Heart left ventricle (tissue), 16 donors: ENCODE data around the gene CIAO1. TPM values are rescaled to one million over a fixed set of nuclear protein-coding genes. Genes with fewer than 3 reads are reported as not detected.

Source experiments
- ATAC-seq, 4 donors: fragments of 200-7000 bp; cut with Tn5 transposase; one replicate each; pipeline ENCODE4 v1.9.1; 2020 to 2022; ENCODE audit warnings: moderate library complexity in 4 of 4, mild to moderate bottlenecking in 3 of 4, moderate number of reproducible peaks in 1 of 4
- DNase-seq, 5 donors: peaks; one replicate each; pipeline ENCODE4 v3.0.0-alpha.2; 2020
- H3K27ac ChIP-seq, 12 donors: fragments of 200-600 bp; sonication (generic) in 4 of 12; one replicate each; pipeline versions ENCODE4 v1.5.0 to v1.8.0; 2016 to 2022; ENCODE audit warnings: mild to moderate bottlenecking in 2 of 12
- H3K27me3 ChIP-seq, 9 donors: fragments of 200-600 bp; sonication (generic) in 2 of 9; one replicate each; pipeline versions ENCODE4 v1.5.1 to v1.8.0; 2016 to 2022; ENCODE audit warnings: mild to moderate bottlenecking in 3 of 9
- H3K36me3 ChIP-seq, 9 donors: fragments of 200-600 bp; sonication (generic) in 2 of 9; one replicate each; pipeline versions ENCODE4 v1.5.0 to v1.8.0; 2018 to 2022; ENCODE audit warnings: mild to moderate bottlenecking in 2 of 9
- H3K4me1 ChIP-seq, 12 donors: fragments of 200-600 bp; sonication (generic) in 4 of 12; one replicate each; pipeline versions ENCODE4 v1.5.0 to v1.8.0; 2016 to 2022; ENCODE audit warnings: mild to moderate bottlenecking in 3 of 12
- H3K4me3 ChIP-seq, 12 donors: fragments of 200-600 bp; sonication (generic) in 4 of 12; one replicate each; pipeline versions ENCODE4 v1.5.0 to v1.8.0; 2017 to 2022; ENCODE audit warnings: mild to moderate bottlenecking in 9 of 12, moderate library complexity in 4 of 12
- H3K9me3 ChIP-seq, 12 donors: fragments of 200-600 bp; sonication (generic) in 4 of 12; one replicate each; pipeline versions ENCODE4 v1.5.0 to v1.8.0; 2016 to 2022; ENCODE audit warnings: mild to moderate bottlenecking in 1 of 12
- CTCF ChIP-seq, 12 donors: fragments of 200-600 bp; sonication (generic) in 4 of 12; IDR thresholded peaks; one replicate each; pipeline versions ENCODE4 v1.5.0 to v1.8.0; 2018 to 2022; ENCODE audit warnings: antibody characterized with exemption in 12 of 12, mild to moderate bottlenecking in 5 of 12
- POLR2A ChIP-seq, 2 donors: fragments of 450-650 bp; IDR thresholded peaks; one replicate each; pipeline ENCODE4 v1.6.1; 2017; ENCODE audit warnings: antibody characterized with exemption in 2 of 2, mild to moderate bottlenecking in 2 of 2, moderate library complexity in 2 of 2
- WGBS, 4 donors: extraction: QIAGEN DNeasy Blood & Tissue Kit in 2 of 4; methylation state at CpG; one replicate each; pipeline versions ENCODE4 v1.1.5 to v1.1.7; 2013 to 2018; 5-methylcytosine and 5-hydroxymethylcytosine counted together
- intact Hi-C, 10 donors: fragments of 100-400 bp; cut with DNase I; formaldehyde crosslinking; loops; one replicate each; pipeline versions ENCODE4 v1.11.1 to v1.14.2; 2022
- polyA plus RNA-seq, 2 donors: library from polyadenylated mRNA; stranded (reverse); fragments of 200-250 nt; gene quantifications; one replicate each; pipeline ENCODE4 v1.2.3, GENCODE V29; 2013
- total RNA-seq, 9 donors: library from RNA; depleted of rRNA in 2 of 9; stranded (reverse); fragments of >200 nt in 2 of 9; fragmentation: NEBNext Ultra II Directional in 3 of 9; extraction: Animal tissue kit (Norgen Biotek cat#: 25700) in 3 of 9; gene quantifications; one replicate each; pipeline versions ENCODE4 v1.1.0 to v1.2.4, GENCODE V29; 2016 to 2023
- donor health status: ischemic (EF 13 %, LVEDD 7.1; RV severe dilation, severe dysfunction).
- donor health status: healthy with polysubstance abuse.
- donor health status: DM: no; HTN: yes; CAD: no.
- donor health status: DM: no; HTN: no; CAD: no.
- donor health status: ischemic (EF 25% LVEDD 6.9; RV normal size, moderate dysfunction).
- donor health status: ischemic (EF 25% LVEDD 5.7; RV mildly dilated, moderate dysfunction).
- donor health status: healthy.
- donor health status: DM: yes; HTN: yes; CAD: no.
- donor health status: ischemic (EF 35%, LVEDD 5.7; RV mildly dilated, moderate dysfunction).
- donor health status: nonischemic (EF 11% LVEDD 7.7; RV severe dilation, severe dysfunction).
- donor health status: DM: yes; HTN: yes; CAD: no.
- donor health status: PGD.
- donor health status: ischemic (EF 29% LVEDD 5.4; RV normal size, mild dysfunction).
- donor health status: nonischemic (EF 23%, LVEDD 6.1; RV moderate dilation, normal function).

Gene CIAO1
- total and polyA plus RNA-seq, 11 donors, result 20.5 to 109 (median 68.7) TPM

GRCh38 chr2:96245609-96246390 lies 20.2 kb upstream of the CIAO1 start:
- H3K27ac ChIP-seq, result peak overlapping the region in 2 of 12 donors; percentile 15 to 89
- no peak overlapping the region for H3K4me3 ChIP-seq
- WGBS, 4 donors, result 78 to 88% (median 84%) methylated on average over 8 of the region's 8 CpGs
- TF ChIP-seq CTCF (IDR thresholded peaks at IDR 0.05) (no peak), POLR2A (IDR thresholded peaks at IDR 0.05) (no peak)
- no peaks in the 10 kb centered on the region for H3K27me3 ChIP-seq
- ATAC-seq, result peak in 3 of 4 donors; percentile 3 to 16 (median 6)
- H3K4me1 ChIP-seq, result peaks cover 0 to 83% (median 31%) of the 10 kb centered on the region in 12 donors
- intact Hi-C loops, result loop anchor here in 1 of 10 donors (5.0 kb wide), 1 partner anchor 33 kb away; no protein-coding TSS in a partner anchor
- no peak for DNase-seq
- no peaks in the 10 kb centered on the region for H3K9me3 ChIP-seq
- H3K36me3 ChIP-seq, result peaks cover 0 to 4% (median 0%) of the 10 kb centered on the region in 9 donors

- Histone ChIP-seq H3K4me1 (peaks cover 0 to 83% (median 31%) of the 10 kb centered on the region in 12 donors), H3K4me3 (no peak overlapping the region), H3K36me3 (peaks cover 0 to 12% (median 6%) of the 10 kb centered on the region in 9 donors), H3K9me3 (no peaks in the 10 kb centered on the region), H3K27ac (peak overlapping the region in 1 of 12 donors; percentile 89), H3K27me3 (no peaks in the 10 kb centered on the region)
- DNase-seq, result no peak
- intact Hi-C loops, result loop anchor here in 1 of 10 donors (5.0 kb wide), 1 partner anchor 35 kb away; no protein-coding TSS in a partner anchor
- 72 to 82% (median 75%) methylated on average over 3 of the region's 3 CpGs for WGBS, 4 donors
- ATAC-seq, result peak in 1 of 4 donors; percentile 10
- TF ChIP-seq CTCF (IDR thresholded peaks at IDR 0.05) (no peak), POLR2A (IDR thresholded peaks at IDR 0.05) (no peak)
These were observed 19.0 kb upstream of the CIAO1 start for GRCh38 chr2:96247009-96247408.

GRCh38 chr2:96247896-96248295 lies 18.1 kb upstream of the CIAO1 start:
- H3K27me3 ChIP-seq, result no peaks in the 10 kb centered on the region
- DNase-seq, result no peak
- no peaks in the 10 kb centered on the region for H3K9me3 ChIP-seq
- peaks cover 0 to 21% (median 14%) of the 10 kb centered on the region in 9 donors for H3K36me3 ChIP-seq
- no peak overlapping the region for H3K4me3 ChIP-seq
- intact Hi-C loops, result loop anchor here in 1 of 10 donors (5.0 kb wide), 1 partner anchor 36 kb away; no protein-coding TSS in a partner anchor
- peak overlapping the region in 1 of 12 donors; percentile 40 for H3K27ac ChIP-seq
- 92 to 96% (median 93%) methylated on average over 5 of the region's 5 CpGs for WGBS, 4 donors
- TF ChIP-seq CTCF (IDR thresholded peaks at IDR 0.05) (no peak), POLR2A (IDR thresholded peaks at IDR 0.05) (no peak)
- ATAC-seq, result no peak
- peaks cover 0 to 83% (median 35%) of the 10 kb centered on the region in 12 donors for H3K4me1 ChIP-seq

GRCh38 chr2:96248624-96249023 lies 17.4 kb upstream of the CIAO1 start:
- peaks cover 0 to 80% (median 43%) of the 10 kb centered on the region in 12 donors for H3K4me1 ChIP-seq
- H3K27ac ChIP-seq, result peak overlapping the region in 1 of 12 donors; percentile 13
- TF ChIP-seq POLR2A (IDR thresholded peaks at IDR 0.05), result no peak
- no peak for TF ChIP-seq CTCF (IDR thresholded peaks at IDR 0.05)
- H3K36me3 ChIP-seq, result peaks cover 0 to 28% (median 22%) of the 10 kb centered on the region in 9 donors
- ATAC-seq (no peak), DNase-seq (no peak)
- H3K27me3 ChIP-seq, result no peaks in the 10 kb centered on the region
- H3K4me3 ChIP-seq, result no peak overlapping the region
- no peaks in the 10 kb centered on the region for H3K9me3 ChIP-seq
- intact Hi-C loops, result loop anchor here in 1 of 10 donors (5.0 kb wide), 1 partner anchor 36 kb away; no protein-coding TSS in a partner anchor
- 92 to 98% (median 96%) methylated on average over 4 of the region's 4 CpGs for WGBS, 4 donors
